ENCODE measurements around the gene AFF4. TPM values are rescaled to one million over a fixed set of nuclear protein-coding genes. Genes with fewer than 3 reads are reported as not detected.
A peak's percentile ranks its signal among the peaks of the same experiment; 100 is the strongest.
"Not testable (repeated sequence)": the region's sequence is repeated elsewhere in the genome, so short reads cannot be mapped to it uniquely, and the experiment has no call there.

The AFF4 gene
- total RNA-seq, 1 donor from 2014 or later = 76.6 TPM

DNA sequence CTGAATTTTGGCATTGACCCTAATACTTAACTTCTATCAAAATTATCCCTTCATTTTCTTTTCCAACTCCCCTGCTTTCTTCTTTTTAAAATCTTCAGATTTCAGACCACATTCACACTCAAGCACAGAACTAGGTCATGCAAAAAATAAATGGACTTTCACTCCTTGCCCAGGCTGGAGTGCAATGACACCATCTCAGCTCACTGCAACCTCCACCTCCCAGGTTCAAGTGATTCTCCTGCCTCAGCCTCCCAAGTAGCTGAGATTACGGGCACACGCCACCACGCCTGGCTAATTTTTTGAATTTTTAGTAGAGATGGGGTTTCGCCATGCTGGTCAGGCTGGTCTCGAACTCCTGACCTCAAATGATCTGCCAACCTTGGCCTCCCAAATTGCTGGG lies 108.4 kb downstream of the AFF4 start:
- DNase-seq = not testable (repeated sequence)

GRCh38 chr5:132854301-132854700 lies 109.1 kb downstream of the AFF4 start:
- DNase-seq = no peak

GRCh38 chr5:132853790-132854189 lies 109.6 kb downstream of the AFF4 start:
- DNase-seq = no peak

DNA sequence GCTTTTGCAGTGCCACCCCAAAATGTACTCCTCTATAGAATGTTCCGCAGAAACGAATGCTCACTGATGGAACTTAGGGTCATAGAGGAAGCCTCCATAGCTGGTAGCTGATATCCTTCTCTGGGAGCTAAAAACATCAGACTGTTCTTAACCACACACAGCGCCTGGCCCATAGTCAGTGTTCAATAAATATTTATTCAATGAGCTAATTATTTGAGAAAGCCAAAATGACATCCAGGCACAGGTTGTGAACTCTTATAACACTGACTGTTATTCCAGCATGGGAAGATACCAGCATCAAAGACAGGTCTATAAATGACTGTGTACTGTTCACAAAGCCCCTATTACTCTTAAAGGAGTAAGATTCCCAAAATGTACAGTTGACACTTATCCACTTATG lies 110.1 kb downstream of the AFF4 start:
- no peak for DNase-seq

DNA sequence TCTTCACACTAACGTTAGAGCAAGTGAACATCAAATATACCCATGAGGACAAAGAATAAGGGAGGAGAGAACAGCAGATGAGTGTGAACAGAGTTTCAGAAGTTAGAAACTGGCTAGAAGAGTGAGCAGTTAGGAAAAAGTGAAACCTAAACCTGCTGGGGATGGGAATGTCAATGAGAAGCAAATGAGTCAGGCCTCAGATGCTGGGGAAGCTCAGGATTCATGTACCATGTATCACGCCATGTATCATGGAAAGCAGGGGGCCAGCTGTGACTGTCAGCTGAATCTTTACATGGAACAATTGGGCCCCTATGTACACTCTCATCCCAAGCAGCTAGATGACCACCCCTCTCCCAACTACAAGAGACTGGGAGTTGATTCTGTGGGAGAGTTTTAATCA lies 113.4 kb downstream of the AFF4 start:
- DNase-seq = no peak

GRCh38 chr5:132849347-132849746 lies 114.1 kb downstream of the AFF4 start:
- no peak for DNase-seq

DNA sequence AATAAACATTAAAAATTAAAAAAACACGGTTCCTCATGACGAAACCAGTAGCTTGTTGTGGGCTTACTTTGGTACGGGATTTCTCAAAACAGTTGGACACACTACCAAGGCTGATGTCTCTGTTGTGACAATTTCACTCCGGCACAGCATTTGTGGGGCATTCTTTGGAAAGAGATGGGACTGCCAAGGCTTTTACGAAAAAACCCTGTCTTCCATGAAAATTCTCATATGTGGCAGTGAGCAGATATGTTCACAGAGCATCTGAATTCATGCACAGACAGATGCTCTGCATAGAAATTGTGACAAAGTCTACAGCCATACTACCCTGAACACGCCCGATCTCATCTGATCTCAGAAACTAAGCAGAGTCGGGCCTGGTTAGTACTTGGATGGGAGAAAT lies 115.2 kb downstream of the AFF4 start:
- DNase-seq = no peak

DNA sequence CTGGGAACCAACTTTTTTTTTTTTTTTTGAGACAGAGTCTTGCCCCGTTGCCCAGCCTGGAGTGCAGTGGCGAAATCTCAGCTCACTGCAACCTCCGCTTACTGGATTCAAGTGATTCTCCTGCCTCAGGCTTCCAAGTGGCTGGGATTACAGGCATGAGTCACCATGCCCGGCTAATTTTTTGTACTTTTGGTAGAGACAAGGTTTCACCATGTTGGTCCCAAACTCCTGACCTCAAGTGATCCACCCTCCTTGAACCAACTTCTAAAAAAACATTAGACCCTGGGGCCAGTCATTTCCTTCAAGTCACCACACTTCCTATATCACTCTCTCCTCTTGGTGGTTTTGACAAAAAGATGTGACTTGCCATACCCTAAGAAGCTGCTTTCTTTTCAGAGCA lies 122.1 kb downstream of the AFF4 start:
- no peak for DNase-seq

GRCh38 chr5:132840896-132841295 lies 122.5 kb downstream of the AFF4 start:
- no peak for DNase-seq

GRCh38 chr5:132840313-132840712 lies 123.1 kb downstream of the AFF4 start:
- DNase-seq = no peak

DNA sequence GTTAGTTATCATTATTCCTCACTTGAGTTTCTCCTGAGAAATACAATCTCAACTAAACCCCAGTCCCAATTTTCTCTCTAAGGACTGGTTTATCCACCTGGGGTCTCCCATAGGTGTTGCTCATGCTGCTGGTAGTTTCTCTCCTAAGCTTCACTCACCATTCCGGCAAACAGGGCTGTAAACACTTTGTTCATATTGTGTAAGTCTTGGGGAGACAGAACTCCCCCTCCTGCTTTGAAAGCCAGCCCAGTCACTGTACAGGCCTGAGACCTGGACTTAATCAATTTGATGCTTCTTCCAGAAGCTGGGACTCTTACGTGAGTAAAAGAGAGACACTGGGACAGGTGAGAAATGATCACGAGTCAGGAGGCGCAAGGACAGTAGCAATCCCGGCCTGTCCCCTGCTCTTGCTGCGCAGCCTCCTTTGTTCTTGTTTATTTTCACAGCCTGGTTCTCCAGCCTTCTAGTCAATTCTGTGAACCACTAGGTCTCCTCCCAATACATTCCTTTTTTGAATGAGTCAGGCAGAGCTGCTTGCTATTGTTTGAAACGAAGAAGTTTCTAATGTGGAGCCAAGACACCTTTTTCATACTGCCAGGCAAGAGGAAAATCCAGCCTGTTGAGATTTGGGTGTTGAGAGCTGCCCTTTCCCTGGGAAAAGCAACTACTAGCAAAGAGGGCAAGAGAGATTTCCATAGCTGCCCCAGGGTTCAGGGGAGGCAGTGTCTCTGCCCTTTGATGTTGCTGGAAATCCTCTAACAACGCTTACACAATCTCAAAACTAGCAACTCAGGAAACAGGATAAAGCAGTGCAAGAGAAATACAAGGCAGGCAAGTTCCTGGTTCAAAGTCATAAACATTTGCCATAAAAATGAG lies 123.8 kb downstream of the AFF4 start:
- no peak for DNase-seq

DNA sequence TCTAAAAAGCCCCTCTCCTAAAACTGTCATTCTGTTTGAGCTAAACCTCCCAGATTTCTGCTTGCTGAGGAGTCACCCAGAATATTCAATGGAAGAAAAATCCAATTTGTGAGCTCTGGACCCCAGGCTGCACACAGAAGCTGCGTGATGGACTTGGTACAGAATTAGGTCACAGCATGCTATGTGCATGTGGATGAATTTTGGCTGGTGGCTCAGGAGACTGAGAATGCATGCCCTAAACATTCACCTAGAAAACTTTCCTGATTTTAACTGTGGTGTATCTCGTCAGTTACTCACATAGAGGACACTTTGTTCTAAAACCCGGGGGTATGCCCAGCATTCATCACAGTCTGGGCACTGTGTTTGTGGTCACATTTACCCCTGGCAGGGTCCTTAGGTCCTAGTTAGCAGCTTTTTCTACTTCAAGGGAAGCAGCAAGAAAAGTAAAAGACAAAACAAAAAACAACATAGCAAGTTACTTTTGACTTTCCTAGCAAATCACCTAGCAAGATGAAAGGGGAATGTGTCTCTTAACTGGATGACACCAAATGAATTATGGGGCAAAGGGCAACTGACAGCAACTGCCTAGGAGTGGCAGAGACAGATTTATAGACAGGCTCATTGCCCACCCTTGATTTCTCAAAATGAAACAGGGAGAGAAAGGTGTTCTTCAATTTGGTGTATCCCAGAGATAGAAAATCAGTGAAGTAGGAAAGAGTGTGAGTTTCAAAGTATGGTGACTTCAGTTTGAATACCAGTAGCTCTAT lies 124.7 kb downstream of the AFF4 start:
- DNase-seq = no peak

DNA sequence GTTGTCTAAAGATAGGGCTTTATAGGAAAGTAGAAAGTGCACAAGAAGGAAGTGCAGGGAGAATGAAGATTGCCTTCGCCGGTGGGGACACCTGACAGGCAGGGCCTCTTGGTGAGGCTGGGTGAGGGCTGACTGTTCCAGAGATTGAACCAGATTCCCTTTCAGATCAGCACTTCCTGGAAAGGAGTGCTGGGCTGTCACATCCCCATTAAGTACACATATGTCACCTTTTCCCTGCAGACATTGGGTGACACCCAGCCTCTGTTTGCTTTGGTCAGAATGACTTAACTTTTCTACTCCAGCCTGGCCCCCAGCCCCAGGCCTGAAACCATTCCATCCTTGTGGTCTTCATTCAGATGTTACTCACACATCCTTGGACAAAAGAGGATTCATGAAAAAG lies 125.6 kb downstream of the AFF4 start:
- DNase-seq = no peak

DNA sequence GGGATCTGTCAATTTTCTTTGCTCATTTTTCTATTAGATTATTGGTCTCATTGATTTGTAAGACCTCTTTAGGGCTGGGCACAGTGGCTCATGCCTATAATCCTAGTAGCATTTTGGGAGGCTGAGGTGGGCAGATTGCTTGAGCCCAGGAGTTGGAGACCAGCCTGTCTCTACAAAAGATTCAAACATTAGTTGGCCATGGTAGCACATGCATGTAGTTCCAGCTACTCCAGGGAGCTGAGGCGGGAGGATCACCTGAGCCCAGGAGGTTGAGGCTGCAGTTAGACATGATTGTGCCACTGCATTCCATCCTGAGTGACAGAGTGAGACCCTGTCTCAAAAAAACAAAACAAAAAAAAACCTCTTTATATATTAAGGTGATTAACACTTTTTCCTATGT lies 126.6 kb downstream of the AFF4 start:
- no peak for DNase-seq

DNA sequence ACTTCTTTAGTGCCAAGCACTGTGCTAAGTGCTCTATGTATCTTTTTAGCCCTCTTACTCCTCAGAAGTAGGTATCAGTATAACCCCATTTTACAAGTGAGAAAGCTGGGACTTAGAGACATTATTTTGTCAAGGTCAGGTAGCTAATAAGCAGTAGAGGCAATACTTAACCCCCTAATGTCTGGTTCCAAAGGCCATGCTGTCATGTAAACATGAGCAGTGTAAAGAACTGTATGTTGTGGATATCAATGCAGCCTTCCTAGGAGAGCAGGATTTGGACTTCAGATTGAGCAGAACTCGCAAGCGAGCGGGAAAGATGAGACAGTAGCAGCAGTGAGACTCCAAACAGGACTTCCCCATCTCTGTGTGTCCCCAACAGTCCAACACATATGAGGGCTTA lies 129.4 kb downstream of the AFF4 start:
- no peak for DNase-seq

DNA sequence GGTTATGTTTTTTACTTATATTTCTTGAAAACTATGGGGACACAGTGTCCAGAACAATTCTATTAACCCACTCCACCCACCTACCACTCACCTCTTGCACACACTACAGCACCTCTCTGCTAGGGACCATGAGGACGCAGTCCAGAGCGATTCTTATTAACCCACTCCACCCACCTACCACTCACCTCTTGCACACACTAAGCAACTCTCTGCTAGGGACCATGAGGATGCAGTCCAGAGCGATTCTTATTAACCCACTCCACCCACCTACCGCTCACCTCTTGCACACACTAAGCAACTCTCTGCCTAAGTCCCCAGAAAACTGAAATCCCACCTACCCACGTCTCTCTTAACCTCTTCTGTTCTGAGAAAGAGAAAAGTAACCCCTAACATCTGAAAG lies 130.8 kb downstream of the AFF4 start:
- DNase-seq = no peak

DNA sequence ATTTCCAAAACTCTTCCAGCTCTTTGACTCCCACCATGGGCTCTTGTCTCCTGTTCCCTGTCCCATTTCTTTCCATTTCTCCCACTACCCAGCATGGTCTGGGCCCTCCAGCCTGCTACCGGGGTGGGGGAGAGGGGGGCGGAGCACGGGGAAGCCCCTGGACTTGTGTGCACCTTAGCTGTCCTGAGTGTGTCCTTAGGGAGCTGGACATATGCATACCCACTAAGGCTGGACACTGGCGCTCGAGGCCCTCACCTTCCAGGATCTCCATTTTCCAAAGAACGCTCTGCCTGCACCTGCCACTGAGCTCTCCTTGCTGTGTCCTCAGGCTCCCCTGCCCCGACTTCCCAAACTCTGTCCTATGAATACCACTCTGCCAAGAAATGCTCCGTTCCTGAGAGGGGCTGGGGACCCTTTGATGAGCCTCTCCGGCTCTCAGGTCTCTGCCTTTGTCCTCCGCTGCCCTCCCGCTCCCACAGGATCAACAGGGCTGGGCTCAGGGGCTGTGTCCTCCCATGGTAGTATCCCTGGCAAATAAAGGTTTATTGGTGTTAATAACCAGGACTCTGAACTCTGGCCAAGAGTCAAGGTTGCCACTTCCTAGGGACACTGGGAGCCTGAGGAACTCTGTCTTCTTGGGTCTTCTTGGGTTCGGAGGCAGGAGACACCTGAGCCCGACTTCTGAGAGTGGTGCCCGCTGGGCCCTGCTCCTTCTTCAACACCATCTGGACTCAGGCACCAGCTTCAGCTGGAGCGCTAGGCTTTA lies 132.2 kb downstream of the AFF4 start:
- no peak for DNase-seq

DNA sequence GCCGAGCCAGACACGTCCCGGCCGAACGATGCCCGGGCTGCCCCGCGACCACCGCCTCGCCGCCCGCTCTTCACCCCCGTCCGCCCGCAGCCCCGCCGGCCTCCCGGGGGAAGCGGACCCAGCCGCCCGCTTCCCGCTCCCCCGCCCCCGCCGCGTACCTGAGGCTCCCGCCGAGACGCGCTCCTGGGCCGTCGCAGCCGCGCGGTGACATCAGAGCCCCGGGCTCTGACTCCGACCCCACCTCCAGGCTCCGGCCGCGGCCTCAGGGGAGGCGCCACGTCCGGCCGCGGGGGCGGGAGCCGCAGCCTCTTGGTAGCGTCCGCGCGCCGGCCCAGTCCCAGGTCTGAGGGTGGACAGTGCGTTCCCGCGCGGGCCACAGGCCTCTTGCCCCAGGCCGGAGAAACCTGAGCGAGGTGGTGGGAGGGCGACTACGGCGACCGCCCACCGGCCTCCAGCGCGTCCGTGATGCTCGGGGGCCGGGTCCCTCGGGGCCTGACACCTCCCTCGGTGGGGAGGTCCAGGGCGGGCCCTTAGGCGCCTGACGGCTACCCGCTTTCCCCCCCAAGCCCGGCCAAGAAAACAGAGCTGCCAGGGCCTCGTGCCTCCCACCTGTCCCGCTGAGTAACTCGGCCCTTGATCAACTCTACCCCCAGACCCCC lies 132.9 kb downstream of the AFF4 start, which contains the start of gene SHROOM1:
Gene SHROOM1, minus strand, starts transcription at position 212 of the 659 bp plus-strand sequence. CDS start 4,507 bp downstream, outside the sequence.
- DNase-seq = no peak

DNA sequence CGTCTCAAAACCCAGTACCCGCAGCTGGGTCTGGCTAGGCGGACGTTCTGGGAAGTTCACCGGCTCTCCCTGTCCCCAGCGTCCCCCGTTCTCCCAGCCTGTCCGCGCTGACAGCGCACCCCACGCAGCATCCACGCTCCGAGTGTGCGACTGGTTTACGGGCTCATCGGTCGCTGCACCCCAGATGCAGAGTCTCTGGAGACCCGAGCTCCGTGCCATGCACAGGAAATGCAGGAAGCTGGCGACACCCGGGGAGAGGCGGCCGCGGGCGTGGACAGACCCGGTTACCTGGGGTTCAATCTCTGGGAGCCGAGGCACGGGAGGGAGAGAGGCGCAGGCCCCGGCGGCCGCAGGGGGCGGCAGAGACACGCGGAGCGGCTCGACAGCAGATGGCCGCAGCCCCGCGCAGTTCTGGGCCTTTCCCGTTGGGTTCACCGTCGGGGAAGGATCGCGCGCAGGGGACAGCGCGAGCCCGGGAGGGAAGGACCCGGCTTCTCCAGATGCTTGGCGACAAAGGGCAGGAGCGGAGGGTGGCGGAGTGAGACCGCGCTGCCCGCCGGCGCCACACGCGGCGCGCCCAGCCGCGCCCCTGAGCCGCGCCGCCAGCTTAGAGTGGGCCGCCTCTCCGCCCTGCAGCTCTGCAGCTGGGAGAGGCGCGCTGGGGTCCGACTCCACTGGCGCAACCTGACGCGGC lies 133.5 kb downstream of the AFF4 start:
- DNase-seq = peak; percentile 56

DNA sequence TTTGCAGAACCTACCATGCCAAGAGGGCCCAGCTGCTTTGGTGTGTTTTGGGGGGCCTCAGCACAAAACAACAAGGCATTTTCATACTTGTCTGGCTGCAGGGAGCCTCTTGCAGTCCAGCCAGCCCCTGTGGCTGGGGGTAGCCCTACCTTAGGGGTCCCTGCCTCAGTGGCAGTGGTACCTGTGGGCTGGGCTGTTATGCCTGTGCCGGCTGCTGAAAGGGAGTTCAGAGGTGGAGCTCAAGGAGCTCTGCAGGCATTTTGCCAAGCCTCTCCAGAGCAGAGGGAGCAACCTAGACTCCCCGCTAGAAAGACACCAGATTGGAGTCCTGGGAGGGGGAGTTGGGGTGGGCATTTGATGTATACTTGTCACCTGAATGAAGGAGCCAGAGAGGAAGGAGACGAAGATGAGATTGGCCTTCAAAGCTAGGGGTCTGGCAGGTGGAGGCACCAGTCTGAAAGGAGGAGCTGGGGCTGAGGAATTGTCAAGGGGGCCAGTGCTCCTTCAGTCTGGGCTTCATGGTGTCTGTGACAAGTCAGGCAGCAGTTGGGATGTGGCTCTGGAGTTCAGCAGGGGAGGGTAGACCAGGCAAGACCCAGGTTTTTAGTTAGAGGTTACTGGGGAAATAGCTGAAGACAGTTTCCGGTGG lies 134.5 kb downstream of the AFF4 start:
- no peak for DNase-seq
